ENCODE measurements around the gene PGC.
A peak's percentile ranks its signal among the peaks of the same experiment; 100 is the strongest.

Gene PGC

DNA sequence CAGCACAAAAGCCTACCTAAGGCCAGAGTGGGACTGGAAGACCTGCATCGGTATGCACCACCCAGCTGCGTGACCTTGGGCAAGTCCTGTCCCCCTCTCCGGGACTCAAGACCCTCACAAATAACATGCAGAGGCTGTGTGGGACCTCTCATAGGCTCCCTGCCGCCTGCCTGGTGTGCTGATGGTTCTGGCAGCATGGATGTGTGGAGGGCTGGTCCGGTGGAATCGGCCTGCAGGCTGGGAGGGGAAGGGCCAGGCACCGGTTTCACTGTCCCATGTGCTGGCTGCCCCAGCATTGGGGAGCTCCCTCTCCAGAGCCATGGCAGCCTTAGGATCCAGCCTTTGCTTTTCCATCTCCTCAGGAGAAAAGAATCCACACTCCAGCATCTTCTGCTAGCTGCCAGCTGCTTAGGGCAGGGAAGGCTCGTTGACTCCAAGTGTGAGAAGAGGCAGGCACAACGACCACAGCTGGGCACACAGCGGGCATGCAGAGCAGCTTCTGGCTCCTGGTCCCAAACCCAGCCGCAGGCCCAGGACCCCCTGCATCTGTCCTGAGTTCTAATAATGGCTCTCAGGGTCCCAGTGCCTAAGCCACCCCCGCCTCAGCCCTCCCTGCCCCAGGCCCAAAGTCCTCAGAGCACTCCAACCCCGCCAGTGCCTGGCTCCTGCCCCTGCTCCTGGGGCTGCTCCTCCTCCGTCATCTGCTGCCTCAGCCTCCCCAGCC is 44.3 kb downstream of the PGC start:
- 0 out of 2 replicates have a peak overlapping the region, but pooled peaks have one; percentile 71 for H3K4me2 ChIP-seq (ENCODE audit: low read length)
- H4K20me1 ChIP-seq (ENCODE audit: control insufficient read depth, insufficient read depth, low read depth, low read length), result no peaks in the 10 kb centered on the region
- H3K79me2 ChIP-seq (ENCODE audit: control insufficient read depth, low read length), result peaks cover 80% of the 10 kb centered on the region
- H3K4me3 ChIP-seq (ENCODE audit: low read length), result no peak overlapping the region
- H3F3A ChIP-seq (ENCODE audit: control insufficient read depth, insufficient read depth), result peaks cover 6% of the 10 kb centered on the region
- no peaks in the 10 kb centered on the region for H3K27me3 ChIP-seq (ENCODE audit: control insufficient read depth, low read length)
- H3K9me3 ChIP-seq (ENCODE audit: control insufficient read depth, insufficient read depth, low read length), result no peaks in the 10 kb centered on the region
- peaks cover 89% of the 10 kb centered on the region for H3K4me1 ChIP-seq (ENCODE audit: control insufficient read depth, low read length)
- H3K9me2 ChIP-seq (replicated peaks; ENCODE audit: control insufficient read depth, low read length), result no peaks in the 10 kb centered on the region
- H3K36me3 ChIP-seq (ENCODE audit: control insufficient read depth, low read length), result peaks cover 40% of the 10 kb centered on the region
- TF ChIP-seq, protein P1, sequence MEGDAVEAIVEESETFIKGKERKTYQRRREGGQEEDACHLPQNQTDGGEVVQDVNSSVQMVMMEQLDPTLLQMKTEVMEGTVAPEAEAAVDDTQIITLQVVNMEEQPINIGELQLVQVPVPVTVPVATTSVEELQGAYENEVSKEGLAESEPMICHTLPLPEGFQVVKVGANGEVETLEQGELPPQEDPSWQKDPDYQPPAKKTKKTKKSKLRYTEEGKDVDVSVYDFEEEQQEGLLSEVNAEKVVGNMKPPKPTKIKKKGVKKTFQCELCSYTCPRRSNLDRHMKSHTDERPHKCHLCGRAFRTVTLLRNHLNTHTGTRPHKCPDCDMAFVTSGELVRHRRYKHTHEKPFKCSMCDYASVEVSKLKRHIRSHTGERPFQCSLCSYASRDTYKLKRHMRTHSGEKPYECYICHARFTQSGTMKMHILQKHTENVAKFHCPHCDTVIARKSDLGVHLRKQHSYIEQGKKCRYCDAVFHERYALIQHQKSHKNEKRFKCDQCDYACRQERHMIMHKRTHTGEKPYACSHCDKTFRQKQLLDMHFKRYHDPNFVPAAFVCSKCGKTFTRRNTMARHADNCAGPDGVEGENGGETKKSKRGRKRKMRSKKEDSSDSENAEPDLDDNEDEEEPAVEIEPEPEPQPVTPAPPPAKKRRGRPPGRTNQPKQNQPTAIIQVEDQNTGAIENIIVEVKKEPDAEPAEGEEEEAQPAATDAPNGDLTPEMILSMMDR (IDR thresholded peaks at IDR 0.05; ENCODE audit: low read depth, low read length, poor library complexity, severe bottlenecking), result no peak
- no peak for TF ChIP-seq EZH2phosphoT487 (IDR thresholded peaks at IDR 0.05; ENCODE audit: borderline replicate concordance, low read length)
- no peak overlapping the region for H3K27ac ChIP-seq (ENCODE audit: low read depth, low read length)

DNA sequence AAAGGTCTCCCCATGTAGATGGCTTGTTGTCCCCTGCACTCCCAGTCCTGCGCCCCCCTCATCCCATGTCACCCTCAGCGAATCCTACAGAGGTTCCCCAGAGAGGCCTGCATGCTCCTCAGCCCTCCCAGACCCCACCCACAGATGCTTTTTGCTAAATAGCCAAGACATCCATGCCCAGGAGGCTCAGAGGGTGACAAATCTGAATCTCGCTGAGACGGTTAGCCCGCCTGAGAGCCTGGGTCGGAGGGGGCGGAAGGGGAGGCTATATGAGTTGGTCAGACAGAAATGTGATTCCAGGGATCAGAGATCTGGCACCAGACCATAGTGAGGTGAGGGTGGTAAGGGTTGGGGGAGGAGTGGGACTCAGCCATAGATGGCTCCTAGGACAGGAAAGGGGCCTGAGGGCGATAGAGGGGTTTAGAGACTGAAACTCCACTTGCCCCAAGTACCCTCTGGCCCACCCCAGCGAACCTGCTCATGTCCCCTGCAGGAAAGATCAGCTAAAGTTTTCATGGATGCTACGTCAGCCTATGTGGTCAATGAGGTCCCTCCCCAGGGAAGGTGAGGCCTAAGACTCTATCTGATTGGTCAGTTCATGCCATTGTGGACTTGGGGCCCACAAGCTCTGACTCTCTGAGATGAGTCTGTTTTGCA is 45.0 kb downstream of the PGC start:
- Histone ChIP-seq H3K9me3 (ENCODE audit: control insufficient read depth, insufficient read depth, low read length) (no peaks in the 10 kb centered on the region), H3K36me3 (ENCODE audit: control insufficient read depth, low read length) (peaks cover 43% of the 10 kb centered on the region), H3K79me2 (ENCODE audit: control insufficient read depth, low read length) (peaks cover 79% of the 10 kb centered on the region), H3K4me3 (ENCODE audit: low read length) (no peak overlapping the region; the same call in 1 of the 2 replicates), H4K20me1 (ENCODE audit: control insufficient read depth, insufficient read depth, low read depth, low read length) (no peaks in the 10 kb centered on the region), H3K4me2 (ENCODE audit: low read length) (0 out of 2 replicates have a peak overlapping the region, but pooled peaks have one; percentile 71), H3F3A (ENCODE audit: control insufficient read depth, insufficient read depth) (peaks cover 3% of the 10 kb centered on the region; the same call in 1 of the 2 replicates), H3K9me2 (replicated peaks; ENCODE audit: control insufficient read depth, low read length) (no peaks in the 10 kb centered on the region), H3K4me1 (ENCODE audit: control insufficient read depth, low read length) (peaks cover 82% of the 10 kb centered on the region), H3K27ac (ENCODE audit: low read depth, low read length) (no peak overlapping the region), H3K27me3 (ENCODE audit: control insufficient read depth, low read length) (no peaks in the 10 kb centered on the region)
- TF ChIP-seq, protein P1 (IDR thresholded peaks at IDR 0.05; ENCODE audit: low read depth, low read length, poor library complexity, severe bottlenecking), result no peak
- no peak for TF ChIP-seq EZH2phosphoT487 (IDR thresholded peaks at IDR 0.05; ENCODE audit: borderline replicate concordance, low read length)

DNA sequence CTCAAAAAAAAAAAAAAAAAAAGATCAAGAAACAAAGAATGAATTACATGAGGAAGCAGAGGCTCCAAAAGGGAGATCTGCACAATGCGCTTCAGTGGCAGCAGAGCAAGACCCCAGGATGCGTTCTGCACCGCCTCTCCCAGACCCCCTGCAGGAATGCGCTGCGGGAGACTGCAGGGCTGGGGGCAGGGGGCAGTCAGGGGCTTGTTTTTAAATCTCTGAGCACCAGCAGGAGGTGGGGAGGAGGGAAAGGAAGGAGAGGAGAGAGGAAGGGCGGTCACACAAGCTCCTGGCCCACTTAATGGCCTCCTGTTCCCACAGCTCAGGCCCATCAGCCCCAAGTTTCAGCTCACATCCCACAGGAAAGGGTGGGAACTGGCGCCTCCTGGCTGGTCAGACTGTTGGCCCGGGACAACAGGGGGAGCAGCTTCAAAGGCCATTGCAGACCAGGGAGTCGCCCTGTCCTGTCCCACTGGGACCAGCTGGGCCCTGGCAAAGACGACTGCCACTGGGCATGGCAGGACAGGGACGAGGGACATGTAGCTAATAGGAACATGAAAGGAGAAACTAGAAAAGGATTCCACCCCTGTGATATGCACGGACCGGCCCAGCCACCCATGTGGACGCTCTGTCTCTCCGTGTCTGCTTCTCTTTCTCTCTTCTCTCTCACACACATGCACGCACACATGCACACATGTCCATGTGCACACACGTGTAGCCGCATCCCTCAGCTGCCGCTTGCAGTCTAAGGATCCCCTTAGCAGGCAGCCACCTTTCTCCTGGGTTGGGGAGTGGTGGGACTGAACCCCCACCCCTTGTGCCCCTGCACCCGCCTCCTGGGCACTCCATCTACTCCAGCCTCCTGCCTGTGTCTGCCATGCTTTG is 46.5 kb downstream of the PGC start:
- no peaks in the 10 kb centered on the region for H3K9me2 ChIP-seq (replicated peaks; ENCODE audit: control insufficient read depth, low read length)
- H3K36me3 ChIP-seq (ENCODE audit: control insufficient read depth, low read length), result peaks cover 43% of the 10 kb centered on the region
- H3K79me2 ChIP-seq (ENCODE audit: control insufficient read depth, low read length), result peaks cover 74% of the 10 kb centered on the region
- H3K4me3 ChIP-seq (ENCODE audit: low read length), result peak overlapping the region; percentile 47
- H4K20me1 ChIP-seq (ENCODE audit: control insufficient read depth, insufficient read depth, low read depth, low read length), result no peaks in the 10 kb centered on the region
- TF ChIP-seq, protein P1 (IDR thresholded peaks at IDR 0.05; ENCODE audit: low read depth, low read length, poor library complexity, severe bottlenecking), result no peak
- no peak for TF ChIP-seq EZH2phosphoT487 (IDR thresholded peaks at IDR 0.05; ENCODE audit: borderline replicate concordance, low read length)
- H3K9me3 ChIP-seq (ENCODE audit: control insufficient read depth, insufficient read depth, low read length), result no peaks in the 10 kb centered on the region
- H3K27me3 ChIP-seq (ENCODE audit: control insufficient read depth, low read length), result no peaks in the 10 kb centered on the region
- H3F3A ChIP-seq (ENCODE audit: control insufficient read depth, insufficient read depth), result no peaks in the 10 kb centered on the region
- H3K4me2 ChIP-seq (ENCODE audit: low read length), result peak overlapping the region; percentile 71
- H3K4me1 ChIP-seq (ENCODE audit: control insufficient read depth, low read length), result peaks cover 67% of the 10 kb centered on the region
- peak overlapping the region; percentile 82 for H3K27ac ChIP-seq (ENCODE audit: low read depth, low read length)
